Fibroblast of lung (primary cell): Measurements from ENCODE around the gene BAZ1B. TPM values are rescaled to one million over a fixed set of nuclear protein-coding genes. Genes with fewer than 3 reads are reported as not detected.
"Not testable (repeated sequence)": the region's sequence is repeated elsewhere in the genome, so short reads cannot be mapped to it uniquely, and the experiment has no call there.

Source experiments
- DNase-seq, 2 donors: peaks; one replicate each; pipeline versions ENCODE4 v3.0.0 to v3.0.0-alpha.2; 2010; ENCODE audit warnings: low read depth in 2 of 2
- H2AFZ ChIP-seq: 2 replicates; pipeline ENCODE4 v1.5.1; 2012; ENCODE audit warnings: low read length, control low read depth, inconsistent platforms
- H3K27ac ChIP-seq: 2 replicates; pipeline ENCODE4 v1.5.1; 2011; ENCODE audit warnings: low read length, control low read depth; ENCODE audit not compliant: insufficient read depth
- H3K27me3 ChIP-seq: 2 replicates; pipeline ENCODE4 v1.5.1; 2011; ENCODE audit warnings: mild to moderate bottlenecking, low read length; ENCODE audit not compliant: control insufficient read depth, insufficient read depth
- H3K36me3 ChIP-seq: 2 replicates; pipeline ENCODE4 v1.5.1; 2011; ENCODE audit warnings: low read length; ENCODE audit not compliant: control insufficient read depth, insufficient read depth
- H3K4me1 ChIP-seq: 2 replicates; pipeline ENCODE4 v1.5.1; 2011; ENCODE audit warnings: low read length; ENCODE audit not compliant: control insufficient read depth, insufficient read depth; ENCODE audit errors: extremely low read depth
- H3K4me2 ChIP-seq: 2 replicates; pipeline ENCODE4 v1.5.1; 2011; ENCODE audit warnings: low read length, control low read depth; ENCODE audit not compliant: insufficient read depth; ENCODE audit errors: extremely low read depth
- H3K4me3 ChIP-seq, 4 experiments: fragments of 200-600 bp in 1 of 4; sonication (generic) in 1 of 4; replicated peaks in 1 of 4; 2 replicates each; pipeline ENCODE4 v1.5.1; 2011 to 2016; ENCODE audit warnings: low read length in 4 of 4, low read depth in 3 of 4, mild to moderate bottlenecking in 3 of 4, control low read depth in 2 of 4, inconsistent platforms in 1 of 4, mixed read lengths in 1 of 4; ENCODE audit not compliant: insufficient read depth in 1 of 4; ENCODE audit errors: control extremely low read depth in 1 of 4
- H3K79me2 ChIP-seq: 2 replicates; pipeline ENCODE4 v1.5.1; 2012; ENCODE audit warnings: mild to moderate bottlenecking, low read length, inconsistent platforms; ENCODE audit not compliant: control insufficient read depth, insufficient read depth
- H3K9ac ChIP-seq: 2 replicates; pipeline ENCODE4 v1.5.1; 2011; ENCODE audit warnings: mild to moderate bottlenecking, low read length, control low read depth; ENCODE audit not compliant: insufficient read depth
- H3K9me3 ChIP-seq: 2 replicates; pipeline ENCODE4 v1.5.1; 2012; ENCODE audit warnings: low read depth, low read length; ENCODE audit not compliant: control insufficient read depth, insufficient read depth
- H4K20me1 ChIP-seq: 2 replicates; pipeline ENCODE4 v1.5.1; 2011; ENCODE audit warnings: low read length; ENCODE audit not compliant: control insufficient read depth, insufficient read depth; ENCODE audit errors: extremely low read depth
- EZH2 ChIP-seq: IDR thresholded peaks from 2 replicates; pipeline ENCODE4 v1.5.1; 2012; ENCODE audit warnings: low read length, control low read depth, mild to moderate bottlenecking; ENCODE audit errors: missing control alignments
- polyA plus RNA-seq, 2 donors: library from polyadenylated mRNA; depleted of rRNA in 1 of 2; stranded (reverse) in 1 of 2; unstranded in 1 of 2; fragments of >200 nt; gene quantifications; 2 replicates each; pipeline ENCODE4 v1.2.1, GENCODE V29; 2011 to 2012; ENCODE audit warnings: missing spikeins in 1 of 2
- total RNA-seq: library from RNA; depleted of rRNA; stranded (reverse); fragments of >200 nt; gene quantifications from 2 replicates; pipeline ENCODE4 v1.2.1, GENCODE V29; 2014
- TF ChIP-seq, protein P1 (sequence below), 2 donors: IDR thresholded peaks in 1 of 2; conservative IDR thresholded peaks in 1 of 2; 1 replicate in 1 of 2; 2 replicates in 1 of 2; pipeline ENCODE4 v1.5.1; 2011 to 2012; ENCODE audit warnings: low read length in 2 of 2, control low read depth in 1 of 2, inconsistent platforms in 1 of 2, low read depth in 1 of 2, mild to moderate bottlenecking in 1 of 2

The BAZ1B gene
- total and polyA plus RNA-seq, 2 donors (not counting 1 experiment from before 2014, with no cell fraction given), result 30.5 to 68.9 TPM

- no peak overlapping the region for H2AFZ ChIP-seq
- no peak for TF ChIP-seq EZH2
- TF ChIP-seq, protein P1, sequence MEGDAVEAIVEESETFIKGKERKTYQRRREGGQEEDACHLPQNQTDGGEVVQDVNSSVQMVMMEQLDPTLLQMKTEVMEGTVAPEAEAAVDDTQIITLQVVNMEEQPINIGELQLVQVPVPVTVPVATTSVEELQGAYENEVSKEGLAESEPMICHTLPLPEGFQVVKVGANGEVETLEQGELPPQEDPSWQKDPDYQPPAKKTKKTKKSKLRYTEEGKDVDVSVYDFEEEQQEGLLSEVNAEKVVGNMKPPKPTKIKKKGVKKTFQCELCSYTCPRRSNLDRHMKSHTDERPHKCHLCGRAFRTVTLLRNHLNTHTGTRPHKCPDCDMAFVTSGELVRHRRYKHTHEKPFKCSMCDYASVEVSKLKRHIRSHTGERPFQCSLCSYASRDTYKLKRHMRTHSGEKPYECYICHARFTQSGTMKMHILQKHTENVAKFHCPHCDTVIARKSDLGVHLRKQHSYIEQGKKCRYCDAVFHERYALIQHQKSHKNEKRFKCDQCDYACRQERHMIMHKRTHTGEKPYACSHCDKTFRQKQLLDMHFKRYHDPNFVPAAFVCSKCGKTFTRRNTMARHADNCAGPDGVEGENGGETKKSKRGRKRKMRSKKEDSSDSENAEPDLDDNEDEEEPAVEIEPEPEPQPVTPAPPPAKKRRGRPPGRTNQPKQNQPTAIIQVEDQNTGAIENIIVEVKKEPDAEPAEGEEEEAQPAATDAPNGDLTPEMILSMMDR (conservative IDR thresholded peaks at IDR 0.05 in 1 of 2, IDR thresholded peaks at IDR 0.05 in 1 of 2; ENCODE audit: low read depth in 1 of 2, low read length in 2 of 2), result no peak
- H3K79me2 ChIP-seq, result no peaks in the 10 kb centered on the region
- H3K36me3 ChIP-seq, result peaks cover 27% of the 10 kb centered on the region
- no peak for DNase-seq
- H3K27ac ChIP-seq, result no peak overlapping the region
- H3K27me3 ChIP-seq, result no peaks in the 10 kb centered on the region
- no peak overlapping the region for H3K4me3 ChIP-seq
- H3K9me3 ChIP-seq, result no peaks in the 10 kb centered on the region
- H3K4me1 ChIP-seq, result no peaks in the 10 kb centered on the region
- H4K20me1 ChIP-seq, result no peaks in the 10 kb centered on the region
- H3K9ac ChIP-seq, result no peak overlapping the region
- H3K4me2 ChIP-seq, result no peak overlapping the region
These were observed 47.0 kb upstream of the BAZ1B start for GRCh38 chr7:73569042-73569608.

- H3K4me1 ChIP-seq, result no peaks in the 10 kb centered on the region
- H3K4me2 ChIP-seq, result no peak overlapping the region
- H3K27me3 ChIP-seq, result no peaks in the 10 kb centered on the region
- H3K4me3 ChIP-seq, result no peak overlapping the region
- TF ChIP-seq EZH2, result no peak
- TF ChIP-seq, protein P1 (conservative IDR thresholded peaks at IDR 0.05 in 1 of 2, IDR thresholded peaks at IDR 0.05 in 1 of 2; ENCODE audit: low read depth in 1 of 2, low read length in 2 of 2), result no peak
- peak in 1 of 2 donors; percentile 68 for DNase-seq
- H2AFZ ChIP-seq, result no peak overlapping the region
- H3K9me3 ChIP-seq, result no peaks in the 10 kb centered on the region
- H3K27ac ChIP-seq, result no peak overlapping the region
- no peaks in the 10 kb centered on the region for H4K20me1 ChIP-seq
- no peak overlapping the region for H3K9ac ChIP-seq
- no peaks in the 10 kb centered on the region for H3K79me2 ChIP-seq
- H3K36me3 ChIP-seq, result peaks cover 16% of the 10 kb centered on the region
These were observed 46.0 kb upstream of the BAZ1B start for GRCh38 chr7:73567846-73568685.

DNA sequence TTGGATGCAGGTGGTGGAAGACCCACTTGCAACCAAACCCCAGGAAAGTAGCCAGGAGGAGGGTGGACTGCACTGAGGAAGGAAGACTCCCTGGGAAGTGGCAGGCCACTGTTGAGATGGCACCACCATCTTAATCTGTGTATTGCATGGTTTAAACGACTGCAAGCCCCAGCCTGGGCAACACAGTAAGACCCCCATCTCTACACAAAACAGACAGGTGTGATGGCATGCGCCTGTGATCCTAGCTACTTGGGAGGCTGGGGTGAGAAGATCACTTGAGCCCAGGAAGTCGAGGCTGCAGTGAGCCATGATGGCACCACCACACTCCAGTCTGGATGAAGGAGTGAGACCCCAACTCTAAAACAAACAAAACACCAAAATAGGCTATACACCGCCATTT, 45.0 kb upstream of the BAZ1B start:
- no peak for DNase-seq
- no peak overlapping the region for H2AFZ ChIP-seq
- H3K9me3 ChIP-seq, result no peaks in the 10 kb centered on the region
- H3K9ac ChIP-seq, result no peak overlapping the region
- no peak overlapping the region for H3K4me2 ChIP-seq
- no peaks in the 10 kb centered on the region for H3K4me1 ChIP-seq
- peaks cover 10% of the 10 kb centered on the region for H3K36me3 ChIP-seq
- H3K27ac ChIP-seq, result no peak overlapping the region
- H4K20me1 ChIP-seq, result no peaks in the 10 kb centered on the region
- H3K79me2 ChIP-seq, result no peaks in the 10 kb centered on the region
- no peaks in the 10 kb centered on the region for H3K27me3 ChIP-seq
- TF ChIP-seq, protein P1 (conservative IDR thresholded peaks at IDR 0.05 in 1 of 2, IDR thresholded peaks at IDR 0.05 in 1 of 2; ENCODE audit: low read depth in 1 of 2, low read length in 2 of 2), result no peak
- TF ChIP-seq EZH2, result no peak
- no peak overlapping the region for H3K4me3 ChIP-seq

- DNase-seq, H3K79me2 ChIP-seq, H4K20me1 ChIP-seq, H3K27ac ChIP-seq, H3K4me3 ChIP-seq, H3K9me3 ChIP-seq, H3K9ac ChIP-seq, H3K27me3 ChIP-seq, H3K36me3 ChIP-seq, H2AFZ ChIP-seq, H3K4me1 ChIP-seq, H3K4me2 ChIP-seq: not testable (repeated sequence)
These were observed 44.3 kb upstream of the BAZ1B start for GRCh38 chr7:73566431-73566830.
